AG08395 (cell line): ENCODE measurements around the gene ELMO1.

Experiments
- DNase-seq: peaks from one replicate; pipeline ENCODE4 v3.0.0; 2012; ENCODE audit warnings: mixed read lengths, low spot score

The ELMO1 gene

DNA sequence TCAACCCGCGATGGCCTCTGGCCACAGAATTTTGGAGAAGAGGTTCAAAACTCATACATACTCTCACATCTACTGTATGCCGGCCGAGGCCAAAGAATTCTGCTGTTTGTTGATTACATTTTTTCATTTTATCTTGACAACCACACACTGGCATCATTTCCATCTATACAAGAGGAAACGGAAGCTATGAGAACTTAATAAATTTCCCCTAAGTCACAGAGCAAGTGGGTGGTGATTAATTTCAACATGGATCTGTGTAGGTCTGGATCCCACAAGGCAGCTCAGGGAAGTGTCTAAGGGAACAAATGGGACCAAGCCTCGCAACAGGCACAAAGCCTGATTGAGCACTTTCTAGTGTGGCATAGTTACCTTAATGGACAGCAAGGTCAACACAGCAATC is 18.0 kb downstream of the ELMO1 start:
- no peak for DNase-seq

DNA sequence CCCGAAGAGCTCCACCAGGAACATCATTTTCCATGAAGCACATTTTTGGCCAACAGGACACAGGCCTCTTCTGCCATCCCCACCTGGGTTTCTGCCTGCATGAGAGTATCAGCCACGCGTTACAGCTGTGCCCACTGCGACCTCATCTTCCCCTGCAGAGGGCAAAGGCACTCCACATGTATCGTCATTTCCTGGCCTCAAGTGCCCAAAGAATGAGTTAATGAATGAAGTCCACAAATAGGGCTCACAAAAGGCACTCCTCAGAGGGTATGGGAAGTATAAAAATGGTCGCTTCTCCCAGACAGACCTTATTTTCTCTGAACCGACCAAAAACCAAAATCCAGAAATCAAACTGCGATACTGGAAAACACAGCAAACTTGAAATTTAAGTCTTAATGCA is 18.5 kb downstream of the ELMO1 start:
- DNase-seq = no peak

DNA sequence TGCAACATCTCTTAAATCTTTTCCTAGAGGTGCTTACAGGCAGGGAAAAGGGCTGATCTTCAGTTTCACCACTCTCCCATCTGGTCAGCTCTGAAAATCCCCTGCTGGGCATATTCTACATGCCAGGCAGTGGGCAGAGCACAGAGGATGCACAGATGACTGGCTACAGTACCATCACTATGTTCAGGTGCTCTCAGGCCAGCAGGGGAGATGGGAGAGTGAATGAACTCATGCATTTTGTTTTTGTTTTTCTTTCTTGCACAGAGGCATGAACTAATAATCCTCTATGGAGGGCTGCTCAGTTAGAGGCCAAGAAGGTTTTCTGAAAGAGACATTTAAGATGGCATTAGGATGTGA is 19.3 kb downstream of the ELMO1 start:
- no peak for DNase-seq

DNA sequence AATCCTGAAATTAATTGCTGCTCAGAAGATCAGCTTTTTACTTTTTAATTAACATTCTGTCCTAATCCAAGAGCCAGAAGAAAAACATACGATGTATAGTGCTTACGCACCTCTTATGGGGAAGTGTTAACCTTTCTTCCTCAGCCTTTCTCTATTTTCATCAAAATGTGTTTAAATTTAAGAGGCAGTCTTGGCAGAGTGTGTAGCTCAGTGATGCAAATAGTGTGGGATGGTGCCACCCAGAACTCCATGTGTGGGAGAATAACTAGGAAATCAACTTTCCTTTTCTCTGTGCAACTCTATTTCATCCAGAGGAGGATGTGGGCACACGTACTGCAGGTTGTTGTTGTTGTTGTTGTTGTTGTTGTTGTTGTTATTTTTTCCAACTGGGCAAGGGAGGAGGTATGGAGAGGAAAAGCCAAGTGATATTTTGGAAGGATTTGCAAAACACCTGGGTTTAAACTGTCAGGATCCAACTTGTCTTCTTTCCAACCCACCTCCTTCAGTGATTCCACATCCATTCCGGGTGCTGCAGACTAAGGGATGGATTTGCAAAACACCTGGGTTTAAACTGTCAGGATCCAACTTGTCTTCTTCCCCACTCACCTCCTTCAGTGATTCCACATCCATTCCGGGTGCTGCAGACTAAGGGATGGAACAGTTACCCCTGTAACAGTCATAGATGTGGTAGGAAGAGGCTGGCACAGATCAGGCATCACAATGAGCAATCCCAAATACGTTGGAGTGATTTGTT is 19.8 kb downstream of the ELMO1 start:
- no peak for DNase-seq

DNA sequence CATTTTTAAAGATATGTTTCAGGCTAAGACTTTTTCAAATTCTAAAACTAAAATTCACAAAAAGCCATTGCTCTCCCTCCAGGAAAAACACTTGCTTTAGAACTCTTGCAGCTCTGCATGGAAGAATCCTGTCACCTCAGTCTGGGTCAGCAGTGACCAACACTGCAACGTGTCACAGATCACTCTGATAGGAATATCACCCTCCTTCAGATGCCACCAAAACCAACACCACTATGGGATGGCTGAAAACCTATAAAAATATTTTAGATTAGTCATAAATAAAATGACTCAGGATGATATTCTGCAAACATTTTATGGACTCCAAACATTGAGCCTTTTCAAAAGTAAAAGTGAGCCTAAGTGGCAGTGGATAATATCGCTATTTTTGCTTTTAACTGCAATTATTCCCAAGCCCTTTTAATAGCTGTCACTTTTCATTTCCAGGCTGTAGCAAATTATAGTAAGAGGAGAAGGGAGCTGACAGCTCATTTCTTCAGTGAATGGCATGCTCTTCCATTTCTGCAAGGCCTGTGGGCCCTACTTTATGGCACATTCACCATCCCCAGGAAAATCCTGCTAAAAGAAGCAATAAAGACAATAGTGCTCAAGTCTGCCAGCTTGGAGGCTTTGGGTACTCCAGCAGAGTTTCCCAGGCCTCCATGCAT is 21.3 kb downstream of the ELMO1 start:
- DNase-seq = no peak

DNA sequence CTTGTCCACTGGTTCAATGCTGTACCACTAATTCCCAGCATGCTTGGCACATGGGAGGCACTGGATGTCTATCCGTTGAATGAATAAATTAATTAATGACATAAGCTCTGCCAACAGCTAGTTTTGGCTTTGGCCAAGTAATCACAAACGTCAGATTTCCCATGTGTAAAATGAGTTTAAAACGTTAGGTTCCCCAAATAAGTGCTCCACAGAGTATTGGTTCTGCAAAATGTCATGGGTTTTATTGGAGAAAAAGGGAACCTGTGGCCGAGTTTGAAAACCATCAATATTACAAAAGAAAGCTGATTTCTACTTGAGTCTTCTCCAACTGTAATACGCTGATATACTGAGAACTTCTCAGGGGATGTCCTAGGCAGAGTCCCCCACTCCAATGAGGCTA is 23.2 kb downstream of the ELMO1 start:
- no peak for DNase-seq

DNA sequence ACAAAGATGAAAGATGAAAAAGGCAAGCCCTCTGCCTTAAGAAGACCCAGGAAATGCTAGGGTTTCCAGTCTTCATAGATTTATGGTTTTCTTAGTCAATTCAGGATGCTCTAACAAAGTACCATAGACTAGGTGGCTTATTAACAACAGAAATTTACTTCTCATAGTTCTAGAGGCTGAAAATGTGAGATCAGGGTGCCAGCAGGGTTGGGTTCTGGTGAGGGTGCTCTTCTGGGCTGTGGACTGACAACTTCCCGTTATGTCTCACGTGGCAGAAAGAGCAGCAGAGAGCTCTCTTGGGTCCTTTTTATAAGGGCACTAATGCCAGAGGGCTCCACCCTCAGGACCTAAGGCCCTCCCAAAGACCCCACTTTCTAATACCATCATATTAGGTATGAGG is 23.7 kb downstream of the ELMO1 start:
- no peak for DNase-seq

DNA sequence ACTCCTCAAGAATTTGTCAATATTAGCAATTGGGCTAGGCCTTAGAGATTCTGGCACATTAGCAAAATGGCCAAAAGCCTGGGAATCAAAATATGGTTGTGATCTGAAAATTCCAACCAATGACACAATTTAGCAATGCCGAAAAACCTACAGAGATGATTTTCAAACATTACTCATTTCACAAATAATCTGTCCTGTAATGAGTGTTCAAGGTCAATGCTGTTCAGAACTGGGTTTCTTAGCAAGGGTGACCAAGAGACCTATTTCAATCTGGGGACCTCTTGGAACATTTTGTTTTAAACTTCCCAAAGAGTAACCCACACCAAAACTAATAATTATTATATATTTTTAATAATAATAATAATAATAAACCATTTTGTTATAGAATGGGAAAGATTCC is 24.1 kb downstream of the ELMO1 start:
- DNase-seq = no peak

DNA sequence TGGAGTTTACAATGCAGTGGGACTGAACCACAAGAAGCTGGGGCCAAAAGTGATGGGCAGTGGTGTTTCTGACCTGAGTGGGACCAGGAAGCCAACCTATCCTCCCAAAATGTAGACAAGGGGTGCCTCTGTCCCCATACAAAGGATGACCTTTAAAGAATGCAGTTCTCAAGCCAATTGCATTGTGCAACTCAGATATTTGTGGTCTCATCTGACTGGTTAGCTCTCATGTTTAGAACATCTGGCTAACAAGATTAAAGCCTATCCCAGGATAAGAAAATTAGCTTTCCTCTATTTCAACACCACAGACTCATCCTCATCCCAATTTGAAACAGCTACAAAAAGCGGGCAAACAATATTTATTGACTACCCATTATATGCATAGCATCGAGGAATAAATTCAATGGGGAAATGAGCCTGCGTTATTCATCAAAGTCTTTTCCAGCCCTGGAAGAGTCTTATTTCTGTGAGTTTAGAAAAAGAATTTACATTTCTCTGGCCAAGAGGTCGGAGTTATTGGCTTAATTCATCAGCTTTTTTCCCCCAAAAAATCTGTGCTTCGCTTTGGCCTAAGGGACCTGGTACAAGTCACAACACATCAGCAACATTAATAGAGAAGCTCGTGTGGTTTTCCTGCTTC is 26.7 kb downstream of the ELMO1 start:
- DNase-seq = peak; percentile 4

DNA sequence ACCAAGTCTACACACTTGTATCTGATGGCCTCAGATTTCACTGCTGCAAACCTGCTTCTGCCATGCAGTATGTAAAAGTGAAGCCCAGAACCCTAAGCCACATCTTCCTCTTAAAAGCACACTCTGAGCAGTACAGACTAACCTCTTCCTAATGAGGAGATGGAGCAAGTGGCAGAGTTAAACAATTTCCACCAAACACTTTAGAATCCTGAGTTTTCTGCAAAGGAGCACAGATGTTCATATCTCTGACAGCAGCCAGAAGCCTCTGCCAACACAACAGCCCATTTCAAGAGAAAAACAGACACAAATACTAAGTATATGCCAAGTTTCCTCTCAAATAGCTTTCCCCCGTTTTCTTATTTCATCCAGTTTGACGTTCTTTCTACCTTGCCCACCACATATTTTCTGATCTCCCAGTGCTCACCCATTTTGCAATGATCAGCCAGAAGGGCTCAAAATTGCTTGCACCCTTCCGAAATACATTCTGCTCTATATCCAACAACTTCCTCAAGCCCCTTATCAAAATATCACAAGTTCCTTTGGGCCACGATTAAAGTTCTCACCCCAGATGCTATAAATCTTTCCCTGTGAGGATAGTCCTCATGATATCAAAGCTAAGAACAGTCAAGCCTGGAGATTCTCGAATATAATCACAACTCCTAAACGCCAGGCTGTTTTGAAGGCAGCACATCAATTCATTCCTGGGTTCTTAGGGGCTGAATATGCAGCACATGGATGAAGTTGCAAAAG is 27.5 kb downstream of the ELMO1 start:
- no peak for DNase-seq

DNA sequence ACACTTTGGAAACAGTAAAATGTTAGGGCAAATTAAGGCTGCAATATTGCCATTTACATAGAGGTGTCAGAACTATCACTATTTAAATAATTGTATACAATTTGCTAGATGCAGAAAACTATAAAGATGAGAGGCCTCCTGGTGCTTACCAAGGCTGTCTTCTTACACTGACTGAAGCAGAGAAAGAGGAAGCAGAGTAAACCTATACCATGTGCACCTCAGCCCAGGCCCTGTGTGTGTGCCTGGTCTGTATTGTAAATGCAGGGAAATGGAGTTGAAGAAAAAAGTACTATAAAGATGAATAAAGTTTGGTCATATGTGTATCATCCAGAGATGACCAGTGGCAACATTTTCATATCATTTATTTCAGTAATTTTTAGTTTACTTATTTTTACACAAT is 29.2 kb downstream of the ELMO1 start:
- no peak for DNase-seq

DNA sequence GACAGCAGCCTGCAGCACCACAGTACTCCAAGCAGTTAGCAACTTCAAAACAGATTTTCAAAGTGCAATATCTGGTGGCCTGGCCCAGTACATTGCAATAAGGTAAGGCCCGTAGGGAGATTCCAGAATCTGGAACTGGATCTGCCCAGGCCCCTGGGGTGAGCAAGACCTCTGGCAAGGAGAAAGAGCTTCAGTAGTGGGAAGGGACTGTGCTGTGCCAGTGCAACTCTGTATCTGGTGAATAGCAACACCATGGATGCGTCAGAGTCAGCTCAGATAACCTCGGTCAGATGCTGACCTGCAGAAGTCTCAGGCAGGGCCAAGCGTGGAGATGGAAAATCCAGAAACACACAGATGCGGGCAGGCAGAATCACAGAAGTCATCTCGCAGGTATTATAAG is 30.3 kb downstream of the ELMO1 start:
- DNase-seq = no peak

DNA sequence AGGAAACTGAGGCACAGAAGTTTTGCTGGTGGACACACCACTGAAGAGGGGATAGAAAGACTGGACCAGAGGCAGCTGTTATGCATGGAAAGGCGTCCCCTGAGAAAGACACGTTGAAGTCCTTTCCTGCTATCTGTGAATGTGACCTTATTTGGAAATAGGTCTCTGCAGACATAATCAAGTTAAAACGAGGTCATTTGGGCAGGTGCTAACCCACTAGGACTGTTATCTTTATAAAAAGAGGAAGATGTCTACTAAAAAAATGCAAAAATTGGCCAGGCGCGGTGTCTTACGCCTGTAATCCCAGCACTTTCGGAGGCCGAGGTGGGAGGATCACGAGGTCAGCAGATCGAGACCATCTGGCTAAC is 31.6 kb downstream of the ELMO1 start:
- DNase-seq = no peak

DNA sequence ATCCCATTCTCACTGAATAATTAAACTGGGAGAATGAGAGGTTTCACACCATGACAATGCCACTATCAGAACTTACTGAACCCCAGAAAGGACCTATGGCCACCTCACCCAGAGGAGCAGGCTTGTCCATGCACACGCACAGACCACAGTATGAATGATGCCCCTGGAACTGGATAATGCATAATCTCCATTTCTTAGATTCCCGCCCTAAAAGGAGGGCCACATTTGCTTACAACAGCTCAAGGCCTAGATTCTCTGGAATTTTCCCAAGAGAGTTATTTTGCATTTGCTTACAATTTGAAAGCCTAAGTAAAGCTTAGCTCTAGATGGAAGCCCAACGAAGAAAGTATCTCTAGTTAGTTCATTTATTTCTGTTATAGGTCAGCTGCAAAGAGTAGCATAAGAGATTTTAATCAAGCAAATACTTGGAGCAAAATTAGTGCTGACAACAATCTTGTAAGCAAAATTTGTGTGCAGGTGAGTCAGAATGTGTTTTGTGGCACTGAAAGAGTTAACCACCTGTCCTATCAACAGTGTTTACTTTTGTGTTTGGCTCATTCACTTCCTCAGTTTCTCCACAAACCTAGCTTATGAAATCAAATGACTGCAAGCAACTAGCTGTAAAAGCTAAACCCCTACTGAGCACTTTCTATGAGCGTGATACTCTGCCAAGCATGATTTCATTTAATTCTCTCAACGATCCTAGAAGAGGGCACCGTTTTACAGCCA is 32.1 kb downstream of the ELMO1 start:
- DNase-seq = no peak

DNA sequence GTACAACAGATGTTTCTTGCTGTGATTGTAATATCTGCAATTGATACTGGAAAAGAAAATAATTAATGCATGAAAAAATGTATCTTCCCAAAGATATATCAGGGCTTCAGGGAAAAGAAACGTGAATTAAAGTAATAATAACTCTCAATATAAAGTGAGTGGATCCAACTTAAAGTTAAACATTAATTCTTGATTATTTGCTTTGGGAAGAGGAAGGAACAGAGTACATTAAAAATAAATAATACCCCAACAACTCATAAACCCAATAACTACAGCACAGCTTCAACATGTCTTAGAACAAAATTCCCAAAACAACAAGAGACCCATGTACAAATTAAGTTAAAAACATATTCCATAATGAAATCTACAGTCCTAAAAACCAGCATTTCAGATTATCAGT is 33.0 kb downstream of the ELMO1 start:
- DNase-seq = no peak

DNA sequence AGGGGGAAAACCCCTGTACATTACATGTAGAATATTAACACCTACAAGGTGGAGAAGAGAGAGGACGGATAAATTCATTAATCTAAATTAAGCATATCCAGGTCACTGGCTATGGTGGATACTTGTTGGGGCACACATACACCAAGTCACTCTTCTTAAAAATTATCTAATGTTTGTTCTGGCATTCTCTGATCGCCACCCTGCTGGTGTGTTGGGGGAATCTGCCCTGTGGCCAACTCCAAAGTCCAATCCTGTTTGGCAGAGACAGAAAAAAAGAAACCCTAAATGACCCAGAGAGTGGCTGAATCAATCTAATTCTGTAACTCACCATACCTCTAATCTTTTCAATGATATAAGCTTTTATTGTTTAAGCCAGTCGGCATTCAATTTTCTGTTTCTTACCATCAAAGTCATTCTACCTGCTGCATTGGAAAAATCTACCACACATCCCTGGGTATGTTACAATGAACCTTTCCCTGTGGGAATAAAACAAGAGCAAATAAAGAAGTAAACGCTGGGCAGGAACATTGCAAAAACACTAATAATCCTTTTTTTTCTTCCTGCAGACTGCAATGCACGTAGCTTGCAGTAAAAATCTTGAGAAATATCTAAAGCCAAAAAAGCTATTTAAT is 34.2 kb downstream of the ELMO1 start:
- no peak for DNase-seq

DNA sequence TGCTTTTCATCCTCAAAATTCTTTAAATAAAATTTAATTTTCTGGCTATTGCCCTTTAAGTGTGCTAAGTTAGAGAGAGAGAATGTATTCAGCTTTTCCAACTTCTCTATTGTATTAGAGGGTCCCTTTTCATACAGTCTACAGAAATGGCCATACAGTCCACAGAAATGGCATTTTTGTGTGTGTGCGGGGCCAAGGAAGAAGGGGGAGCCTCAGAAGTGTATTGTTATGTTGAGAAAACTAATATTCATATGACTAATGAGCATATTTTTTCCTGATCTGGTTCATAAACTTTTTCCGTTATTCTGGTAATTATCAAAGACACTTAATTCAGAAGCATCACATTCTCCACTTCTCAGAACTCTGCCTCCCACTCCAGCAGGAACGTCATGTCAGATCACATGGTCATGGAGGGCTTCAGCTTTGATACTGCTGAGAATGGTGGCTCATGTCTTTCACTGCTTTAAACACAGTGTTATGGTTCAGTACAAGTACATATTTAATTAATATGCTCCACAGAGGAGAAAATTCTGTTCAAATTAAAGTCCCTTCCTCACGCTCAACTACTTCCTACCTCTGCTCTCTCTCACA is 37.1 kb downstream of the ELMO1 start:
- no peak for DNase-seq

DNA sequence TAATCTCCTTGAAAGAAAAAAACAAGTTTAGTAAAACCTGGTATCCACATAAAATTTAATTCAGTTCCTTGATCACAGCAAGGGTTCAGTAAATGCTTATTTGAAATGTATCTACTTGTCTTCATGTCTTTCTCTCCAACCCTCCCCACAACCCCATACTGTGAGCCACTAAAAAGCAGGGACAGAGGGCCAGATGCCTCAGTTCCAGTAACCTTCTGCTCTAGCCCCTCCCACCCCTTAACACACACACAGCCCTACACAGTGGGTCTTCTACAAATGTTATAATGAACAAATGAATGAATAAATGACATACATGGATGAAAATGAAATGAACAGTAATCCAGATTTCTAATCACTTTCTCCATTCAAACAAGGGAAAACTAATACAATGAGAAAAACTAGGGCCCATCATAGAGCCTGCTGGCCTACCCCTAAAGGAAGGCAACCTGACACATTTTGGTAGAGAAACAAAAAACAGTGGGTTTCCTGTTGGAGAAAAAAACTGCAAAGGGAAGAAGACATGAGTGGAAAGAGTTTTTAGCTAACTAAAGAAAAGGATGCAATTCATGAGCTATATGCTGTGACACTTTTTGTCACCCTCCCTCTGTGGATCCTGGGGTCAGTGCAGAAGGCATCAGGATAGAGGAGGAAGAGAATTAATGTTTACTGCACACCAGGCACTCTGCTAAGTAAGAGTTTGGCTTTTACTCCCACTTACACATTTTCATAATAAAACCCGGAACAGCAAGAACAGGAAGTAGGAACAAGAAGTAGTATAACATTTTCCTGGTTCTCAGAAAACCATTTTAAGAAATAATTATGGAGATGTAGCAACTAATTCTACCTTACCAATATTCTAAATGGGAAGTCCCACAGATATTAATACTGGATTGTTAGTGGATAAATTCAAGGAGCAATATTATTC is 38.1 kb downstream of the ELMO1 start:
- DNase-seq = no peak

DNA sequence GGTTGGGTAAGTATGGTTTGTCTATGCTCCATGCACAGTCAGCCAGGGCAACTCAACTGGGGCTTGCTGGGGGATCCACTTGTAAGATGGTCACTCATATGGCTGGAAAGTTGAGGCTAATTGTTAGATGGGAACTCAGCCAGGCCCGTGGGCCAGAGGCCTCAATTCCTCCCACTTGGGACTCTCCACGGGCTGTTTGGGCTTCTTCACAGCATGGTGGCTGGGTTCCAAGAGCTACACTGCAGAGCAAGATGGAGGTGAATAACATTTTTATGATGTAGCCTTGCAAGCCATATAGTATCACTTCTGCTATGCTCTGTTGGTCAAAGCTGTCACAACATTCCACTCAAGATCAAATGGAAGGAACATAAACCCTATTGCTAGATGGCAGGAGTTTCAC is 39.2 kb downstream of the ELMO1 start:
- DNase-seq = no peak
